ENCODE data around the gene IL1R2. TPM values are rescaled to one million over a fixed set of nuclear protein-coding genes. Genes with fewer than 3 reads are reported as not detected.

Gene IL1R2
- total and polyA plus RNA-seq, 9 of the 15 experiments (the other 6 are each of a cell fraction or from before 2014, with no cell fraction given), result 0.13 TPM; not detected in 8

GRCh38 chr2:102057502-102058292 is 65.9 kb downstream of the IL1R2 start:
- no peaks in the 10 kb centered on the region for H3K36me3 ChIP-seq (ENCODE audit: control insufficient read depth, insufficient read depth, low read length)
- no peaks in the 10 kb centered on the region for H3K9me3 ChIP-seq (replicated peaks; ENCODE audit: control insufficient read depth, insufficient read depth, low read depth, low read length)
- ChIA-PET POLR2A (interaction anchor here (1.9 kb wide), 1 partner anchor 13 kb away, joined by 5 read pairs; no protein-coding TSS in a partner anchor), CTCF (ENCODE audit: low intra/inter-chr PET ratio) (no interaction called here)
- WGBS (ENCODE audit: insufficient coverage, low coverage, missing lambda C conversion rate), result 64% methylated on average over 14 of the region's 14 CpGs
- in situ Hi-C loops (cut with MboI) (no loop called here), intact Hi-C loops (cut with micrococcal nuclease) (no loop called here)
- H3K4me3 ChIP-seq, result no peak overlapping the region
- no peak overlapping the region for H3K9ac ChIP-seq (ENCODE audit: insufficient read depth in 1 of 2, low read depth in 2 of 2, low read length in 2 of 2)
- TF ChIP-seq CHD2 (IDR thresholded peaks at IDR 0.05; ENCODE audit: low read depth, low read length) (no peak), DACH1 (IDR thresholded peaks at IDR 0.05; ENCODE audit: partially characterized antibody) (no peak), L3MBTL2 (IDR thresholded peaks at IDR 0.05) (no peak), ESRRA (IDR thresholded peaks at IDR 0.05; ENCODE audit: borderline replicate concordance, low read depth) (no peak), ZNF699 (CRISPR knock-in tag; IDR thresholded peaks at IDR 0.05; ENCODE audit: insufficient replicate concordance) (no peak), HDGF (IDR thresholded peaks at IDR 0.05) (no peak), TRIM24 (IDR thresholded peaks at IDR 0.05) (no peak), RBM39 (optimal IDR thresholded peaks at IDR 0.05; ENCODE audit: low read depth, low read length) (no peak)
- TF ChIP-seq, protein P1, sequence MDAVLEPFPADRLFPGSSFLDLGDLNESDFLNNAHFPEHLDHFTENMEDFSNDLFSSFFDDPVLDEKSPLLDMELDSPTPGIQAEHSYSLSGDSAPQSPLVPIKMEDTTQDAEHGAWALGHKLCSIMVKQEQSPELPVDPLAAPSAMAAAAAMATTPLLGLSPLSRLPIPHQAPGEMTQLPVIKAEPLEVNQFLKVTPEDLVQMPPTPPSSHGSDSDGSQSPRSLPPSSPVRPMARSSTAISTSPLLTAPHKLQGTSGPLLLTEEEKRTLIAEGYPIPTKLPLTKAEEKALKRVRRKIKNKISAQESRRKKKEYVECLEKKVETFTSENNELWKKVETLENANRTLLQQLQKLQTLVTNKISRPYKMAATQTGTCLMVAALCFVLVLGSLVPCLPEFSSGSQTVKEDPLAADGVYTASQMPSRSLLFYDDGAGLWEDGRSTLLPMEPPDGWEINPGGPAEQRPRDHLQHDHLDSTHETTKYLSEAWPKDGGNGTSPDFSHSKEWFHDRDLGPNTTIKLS (IDR thresholded peaks at IDR 0.05; ENCODE audit: borderline replicate concordance, low read depth), result no peak
- H3K4me2 ChIP-seq (ENCODE audit: insufficient read depth, low read length), result no peak overlapping the region
- ATAC-seq (no peak), DNase-seq (ENCODE audit: extremely low read depth in 1 of 4, low spot score in 3 of 4) (no peak), FAIRE-seq (no peak)
- no peak overlapping the region for H3K27ac ChIP-seq (ENCODE audit: extremely low read depth, low read depth, low read length)
- H3K4me1 ChIP-seq (replicated peaks in 1 of 2; ENCODE audit: control insufficient read depth in 2 of 2, insufficient read depth in 2 of 2, low read length in 2 of 2), result peaks cover 6 to 44% of the 10 kb centered on the region in 2 experiments
- H2AFZ ChIP-seq (ENCODE audit: low read depth, low read length), result peak overlapping the region; percentile 22; the same call in 1 of the 2 replicates
- BruUV-seq (replicated peaks), result no TSS peak
- H3K27me3 ChIP-seq (ENCODE audit: control insufficient read depth in 2 of 2, insufficient read depth in 2 of 2, low read length in 2 of 2), result no peaks in the 10 kb centered on the region
- H3K9me1 ChIP-seq (ENCODE audit: control insufficient read depth, insufficient read depth, low read length), result no peaks in the 10 kb centered on the region
- H3K79me2 ChIP-seq (ENCODE audit: control insufficient read depth, insufficient read depth, low read length), result no peaks in the 10 kb centered on the region
- no peaks in the 10 kb centered on the region for H4K20me1 ChIP-seq (replicated peaks; ENCODE audit: control insufficient read depth, insufficient read depth, low read length)

All from K562 (cell line).